ENCODE results near the gene COL27A1. TPM values are rescaled to one million over a fixed set of nuclear protein-coding genes. Genes with fewer than 3 reads are reported as not detected.

Gene COL27A1
- total RNA-seq, 1 donor from 2014 or later: 39.6 TPM

- no peak for DNase-seq (ENCODE audit: extremely low read depth, low read depth, low spot score)
Observed at GRCh38 chr9:114141553-114142402, 13.6 kb upstream of the COL27A1 start.

GRCh38 chr9:114143234-114143633, 12.1 kb upstream of the COL27A1 start:
- no peak for DNase-seq (ENCODE audit: extremely low read depth, low read depth, low spot score)

GRCh38 chr9:114146735-114147134, 8.6 kb upstream of the COL27A1 start:
- no peak for DNase-seq (ENCODE audit: extremely low read depth, low read depth, low spot score)

- no peak for DNase-seq (ENCODE audit: extremely low read depth, low read depth, low spot score)
Observed at GRCh38 chr9:114149181-114149580, 6.2 kb upstream of the COL27A1 start.

GRCh38 chr9:114149765-114150340, 5.5 kb upstream of the COL27A1 start:
- no peak for DNase-seq (ENCODE audit: extremely low read depth, low read depth, low spot score)

GRCh38 chr9:114150608-114151007, 4.7 kb upstream of the COL27A1 start:
- no peak for DNase-seq (ENCODE audit: extremely low read depth, low read depth, low spot score)

GRCh38 chr9:114151426-114151956, 3.8 kb upstream of the COL27A1 start:
- DNase-seq (ENCODE audit: extremely low read depth, low read depth, low spot score): no peak

GRCh38 chr9:114153761-114154599, 1.4 kb upstream of the COL27A1 start:
- no peak for DNase-seq (ENCODE audit: extremely low read depth, low read depth, low spot score)

GRCh38 chr9:114154600-114155102, 686 bp upstream of the COL27A1 start:
- no peak for DNase-seq (ENCODE audit: extremely low read depth, low read depth, low spot score)

- no peak for DNase-seq (ENCODE audit: extremely low read depth, low read depth, low spot score)
Observed at GRCh38 chr9:114155995-114156656, 789 bp downstream of the COL27A1 start.

GRCh38 chr9:114156657-114157421, 1.5 kb downstream of the COL27A1 start:
- DNase-seq (ENCODE audit: extremely low read depth, low read depth, low spot score): no peak

- no peak for DNase-seq (ENCODE audit: extremely low read depth, low read depth, low spot score)
Observed at GRCh38 chr9:114157516-114158176, 2.3 kb downstream of the COL27A1 start.

- no peak for DNase-seq (ENCODE audit: extremely low read depth, low read depth, low spot score)
Observed at GRCh38 chr9:114158482-114159130, 3.3 kb downstream of the COL27A1 start.

GRCh38 chr9:114159691-114160090, 4.4 kb downstream of the COL27A1 start:
- no peak for DNase-seq (ENCODE audit: extremely low read depth, low read depth, low spot score)

GRCh38 chr9:114161513-114161912, 6.2 kb downstream of the COL27A1 start:
- DNase-seq (ENCODE audit: extremely low read depth, low read depth, low spot score): no peak

GRCh38 chr9:114163517-114163951, 8.2 kb downstream of the COL27A1 start:
- no peak for DNase-seq (ENCODE audit: extremely low read depth, low read depth, low spot score)

GRCh38 chr9:114164191-114164794, 9.0 kb downstream of the COL27A1 start:
- no peak for DNase-seq (ENCODE audit: extremely low read depth, low read depth, low spot score)

GRCh38 chr9:114165407-114166102, 10.2 kb downstream of the COL27A1 start:
- no peak for DNase-seq (ENCODE audit: extremely low read depth, low read depth, low spot score)
